Stimulated activated CD4-positive, alpha-beta T cell treated with anti-CD3 and anti-CD28 coated beads, TNF-alpha, amount 100 ng/mL, for 48 hours (primary cell): ENCODE results near the gene ATPAF2.
"Not testable (repeated sequence)": the region's sequence is repeated elsewhere in the genome, so short reads cannot be mapped to it uniquely, and the experiment has no call there.

Experiments
- DNase-seq, 3 donors: peaks; one replicate each; pipeline ENCODE4 v3.0.0-alpha.2; 2020; ENCODE audit warnings: low read depth in 3 of 3

ATPAF2 gene

DNA sequence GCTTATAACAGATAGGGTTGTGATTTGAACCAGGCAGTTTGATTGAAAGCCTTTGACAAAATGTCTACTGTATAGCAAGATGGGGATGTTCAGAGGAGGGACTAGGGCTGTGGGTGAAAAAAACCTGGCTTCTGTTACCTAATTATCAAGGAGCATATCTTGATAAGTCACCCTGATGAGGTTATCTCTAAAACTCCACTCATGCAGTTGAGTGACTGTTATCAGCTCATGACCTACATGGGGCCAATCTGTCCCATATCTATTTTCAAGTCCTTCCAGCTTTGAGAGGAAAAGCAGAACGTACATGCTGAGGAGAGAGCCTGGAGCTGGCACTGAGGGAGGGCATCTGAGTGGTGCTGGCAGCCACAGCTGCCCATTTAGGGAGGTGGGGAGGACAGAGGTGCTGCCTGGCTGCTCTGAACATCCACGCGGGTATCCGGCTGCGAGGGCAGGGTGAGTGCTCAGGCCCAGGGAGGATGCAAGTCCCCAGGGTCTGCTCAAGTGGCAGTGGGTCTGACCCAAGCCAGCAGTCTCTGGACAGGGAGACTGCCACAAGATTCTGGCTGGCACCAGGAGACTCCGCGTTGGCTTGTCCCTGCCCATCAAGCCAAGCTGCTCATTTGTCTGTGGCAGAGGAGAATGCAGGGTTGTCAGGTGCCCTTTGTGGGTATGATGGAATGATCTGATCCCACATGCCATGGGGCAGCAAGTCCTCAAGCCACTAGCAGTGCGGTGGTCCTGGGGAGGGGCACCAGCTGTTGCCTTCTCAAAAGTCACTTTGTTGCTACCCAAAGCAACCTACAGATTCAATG, 29.2 kb downstream of the ATPAF2 start:
- DNase-seq, result no peak

DNA sequence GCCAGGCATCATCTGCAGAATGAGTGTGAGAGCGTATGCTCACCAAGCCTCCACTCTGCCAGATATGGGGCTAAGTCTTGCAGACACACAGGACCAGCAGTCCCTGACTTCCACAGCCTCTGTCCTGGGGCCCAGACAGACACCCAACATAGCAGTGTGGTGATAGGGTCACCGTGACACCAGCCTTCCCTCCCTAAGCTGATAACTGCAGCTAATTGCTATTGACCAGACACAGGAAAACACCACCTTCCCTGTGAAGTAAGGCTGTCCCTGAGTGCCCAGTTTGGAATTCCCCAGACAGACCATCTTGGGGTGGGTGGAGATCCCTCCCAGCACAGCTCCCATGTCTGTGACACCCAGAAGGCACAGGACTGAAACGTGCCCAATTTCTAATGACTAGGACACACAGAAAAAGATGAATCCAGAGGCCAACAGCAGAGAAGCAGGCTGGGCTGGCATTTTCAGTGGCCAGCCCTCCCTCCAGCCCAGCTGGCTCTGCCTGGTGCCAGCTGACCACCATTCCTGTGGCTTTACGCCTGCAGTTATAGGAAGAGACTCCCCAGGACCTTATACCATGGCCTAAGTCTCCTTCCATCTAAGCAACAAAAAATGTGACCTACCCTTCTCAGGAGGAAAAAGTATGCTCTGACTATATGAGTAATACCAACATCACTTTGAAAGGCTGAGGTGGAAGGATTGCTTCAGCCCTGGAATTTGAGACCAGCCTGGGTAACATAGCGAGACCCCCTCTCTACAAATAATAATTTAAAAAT, 30.3 kb downstream of the ATPAF2 start:
- DNase-seq, result no peak

DNA sequence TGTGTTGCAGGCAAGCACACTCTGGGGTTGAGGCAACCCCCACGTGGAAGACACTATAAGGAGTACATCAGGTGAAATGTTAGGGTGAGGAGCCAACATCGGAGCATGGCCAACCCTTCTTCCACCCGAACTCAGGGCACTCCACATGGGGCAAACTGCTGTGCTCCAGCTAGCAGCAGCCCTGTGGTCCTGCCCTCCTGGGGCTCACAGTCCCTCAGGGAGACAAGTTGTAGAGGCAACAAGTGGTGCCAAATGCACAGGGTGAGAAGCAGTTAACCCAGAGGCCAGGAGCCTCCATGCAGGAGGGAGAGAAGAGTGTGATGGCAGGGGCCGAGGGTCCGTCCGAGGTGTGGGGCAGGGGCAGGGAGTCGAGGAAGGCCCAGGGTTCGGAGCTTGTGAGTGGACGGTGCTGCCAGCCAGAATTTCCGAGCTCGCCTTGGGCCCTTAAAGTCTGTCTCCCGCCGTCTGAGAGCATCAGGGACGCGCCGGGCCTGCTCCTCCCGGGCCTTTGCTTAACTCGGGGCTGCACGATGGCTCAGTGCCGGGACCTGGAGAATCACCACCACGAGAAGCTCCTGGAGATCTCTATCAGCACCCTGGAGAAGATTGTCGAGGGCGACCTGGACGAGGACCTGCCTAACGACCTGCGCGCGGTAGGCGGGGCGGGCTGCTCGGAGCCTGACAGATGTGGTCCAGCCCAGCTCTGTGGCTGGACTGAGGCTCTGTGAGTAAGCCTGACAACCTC, 32.3 kb downstream of the ATPAF2 start:
- DNase-seq, result no peak

DNA sequence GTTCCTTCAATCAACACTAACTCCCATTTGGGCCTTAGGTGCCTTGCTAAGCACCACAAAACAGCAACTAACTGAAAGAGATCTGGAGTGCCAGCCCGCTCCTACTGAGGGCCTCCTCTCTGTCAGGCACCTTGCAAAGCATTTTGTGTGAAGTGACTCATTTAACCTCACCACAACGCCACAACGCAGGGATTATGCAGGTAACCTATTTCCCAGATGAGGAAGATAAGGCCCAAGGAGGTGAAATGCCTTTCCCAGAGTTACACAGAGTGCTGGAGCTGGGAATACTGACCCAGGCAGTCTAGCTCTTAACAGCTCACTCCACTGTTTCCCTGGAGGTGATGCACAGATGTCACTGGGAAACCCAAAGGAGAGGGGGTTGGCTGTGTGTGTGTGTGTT, 33.5 kb downstream of the ATPAF2 start:
- no peak for DNase-seq

DNA sequence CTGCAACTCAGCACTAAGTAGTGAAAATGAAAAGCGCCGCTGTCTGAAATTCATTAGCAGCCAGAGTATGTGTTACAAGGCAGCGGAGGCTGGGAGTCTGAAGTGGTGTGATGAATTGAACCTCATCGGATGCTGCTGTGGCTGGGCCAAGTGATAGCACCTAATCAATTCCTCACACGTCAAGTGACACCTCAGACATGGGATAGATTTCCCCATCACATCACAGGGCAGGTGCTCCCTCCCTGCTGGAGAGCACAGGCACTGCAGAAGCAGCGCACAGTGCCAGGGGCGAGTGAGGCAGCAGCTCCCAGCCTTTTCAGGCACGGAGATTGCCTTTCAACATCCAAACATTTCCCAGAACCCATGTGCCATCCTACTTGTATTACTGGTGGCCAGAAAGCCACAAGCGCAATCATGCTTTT, 34.1 kb downstream of the ATPAF2 start:
- no peak for DNase-seq

DNA sequence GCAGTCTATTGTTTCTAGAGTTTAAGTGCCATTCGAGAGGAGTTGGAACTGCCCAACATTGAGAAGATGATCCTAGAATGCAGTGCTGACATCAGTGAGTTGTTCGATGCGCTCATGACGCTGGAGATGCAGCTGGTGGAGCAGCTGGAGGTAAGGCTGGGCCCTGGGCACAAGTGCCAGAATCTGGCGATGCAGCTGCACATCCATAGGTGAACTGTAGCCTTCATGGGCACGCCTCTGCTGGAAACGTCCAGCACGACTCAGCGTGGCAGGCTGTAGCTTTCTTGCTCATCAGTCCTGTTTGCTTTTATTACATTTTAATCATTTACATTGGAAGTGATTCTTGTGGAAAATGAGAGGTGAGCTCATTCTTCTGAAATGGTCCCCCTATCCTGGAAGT, 34.6 kb downstream of the ATPAF2 start:
- no peak for DNase-seq

DNA sequence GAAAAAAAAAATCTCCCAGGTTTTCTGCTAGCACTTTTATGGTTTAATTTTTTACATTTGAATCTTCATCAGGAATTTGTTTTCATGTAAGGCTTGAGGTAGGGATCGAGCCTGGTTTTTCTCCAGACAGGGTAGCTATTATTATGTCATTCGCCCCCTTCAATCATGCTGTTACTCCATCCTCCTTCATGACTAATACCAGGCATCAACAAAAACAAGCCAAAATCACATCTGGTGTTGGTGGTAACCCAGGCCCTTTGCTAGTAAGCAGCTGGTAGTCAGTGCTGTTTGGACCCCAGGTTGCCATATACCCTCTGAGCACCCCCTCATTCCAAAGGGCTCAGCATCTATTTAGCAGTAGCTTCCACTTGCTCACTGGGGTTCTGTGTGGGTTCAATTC, 36.8 kb downstream of the ATPAF2 start:
- no peak for DNase-seq

DNA sequence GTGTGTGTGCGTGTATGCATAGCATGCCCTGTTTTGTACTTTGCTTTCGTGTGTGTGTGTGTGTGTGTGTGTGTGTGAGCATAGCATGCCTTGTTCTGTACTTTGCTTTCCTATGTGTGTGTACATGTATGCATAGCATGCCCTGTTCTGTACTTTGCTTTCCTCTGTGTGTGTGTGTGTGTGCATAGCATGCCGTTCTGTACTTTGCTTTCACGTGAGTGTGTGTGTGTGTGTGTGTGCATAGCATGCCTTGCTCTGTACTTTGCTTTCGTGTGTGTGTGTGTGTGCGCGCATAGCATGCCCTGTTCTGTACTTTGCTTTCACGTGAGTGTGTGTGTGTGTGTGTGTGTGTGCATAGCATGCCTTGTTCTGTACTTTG, 38.9 kb downstream of the ATPAF2 start:
- DNase-seq, result no peak

DNA sequence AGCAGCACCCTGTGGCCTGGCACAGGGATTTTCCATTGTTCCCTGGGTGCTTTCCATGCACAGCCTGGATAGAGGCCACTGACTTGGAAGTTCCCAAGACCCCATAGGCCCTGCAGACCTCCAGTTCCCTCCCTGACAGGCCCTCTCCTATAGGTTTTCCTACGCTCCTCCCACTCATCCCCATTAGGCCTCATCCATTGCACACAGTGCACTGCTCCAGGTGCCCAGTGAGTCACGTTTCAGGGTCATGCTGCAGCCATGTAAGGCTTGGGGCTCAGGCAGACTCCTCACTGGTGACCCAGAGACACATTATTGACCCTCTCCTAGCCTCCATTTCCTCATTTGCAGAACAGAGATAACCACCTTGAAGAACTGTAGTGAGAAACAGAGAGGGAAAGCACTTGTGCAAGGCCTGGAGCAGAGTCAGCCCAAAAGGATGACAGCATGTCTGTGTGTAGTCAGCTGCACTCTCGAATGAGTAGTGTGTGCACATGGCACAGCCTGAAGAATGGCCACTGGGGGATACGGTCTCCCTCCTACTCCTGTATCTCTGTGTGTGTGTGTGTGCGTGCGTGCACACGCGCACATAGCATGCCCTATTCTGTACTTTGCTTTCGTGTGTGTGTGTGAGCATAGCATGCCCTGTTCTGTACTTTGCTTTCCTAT, 39.5 kb downstream of the ATPAF2 start:
- no peak for DNase-seq

DNA sequence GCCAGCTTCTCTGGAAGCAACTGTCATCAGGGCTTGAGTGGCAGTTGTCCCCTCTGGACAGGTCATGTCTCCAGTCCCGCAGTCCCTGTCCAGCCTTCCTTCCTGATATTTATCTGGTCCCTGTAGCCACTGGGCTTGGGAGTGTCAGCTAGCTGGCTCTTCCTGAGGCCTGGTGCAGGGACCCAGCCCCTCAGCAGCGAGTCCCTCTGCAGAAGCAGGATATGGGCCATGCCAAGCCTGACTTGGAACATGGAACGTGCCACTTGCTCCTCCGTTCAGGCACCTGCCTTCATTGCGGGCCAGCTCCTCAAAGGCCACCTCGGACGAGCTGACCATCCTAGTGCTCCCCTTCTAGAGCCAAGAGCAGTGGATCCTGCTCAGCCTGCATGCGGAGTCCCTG, 40.0 kb downstream of the ATPAF2 start:
- no peak for DNase-seq

DNA sequence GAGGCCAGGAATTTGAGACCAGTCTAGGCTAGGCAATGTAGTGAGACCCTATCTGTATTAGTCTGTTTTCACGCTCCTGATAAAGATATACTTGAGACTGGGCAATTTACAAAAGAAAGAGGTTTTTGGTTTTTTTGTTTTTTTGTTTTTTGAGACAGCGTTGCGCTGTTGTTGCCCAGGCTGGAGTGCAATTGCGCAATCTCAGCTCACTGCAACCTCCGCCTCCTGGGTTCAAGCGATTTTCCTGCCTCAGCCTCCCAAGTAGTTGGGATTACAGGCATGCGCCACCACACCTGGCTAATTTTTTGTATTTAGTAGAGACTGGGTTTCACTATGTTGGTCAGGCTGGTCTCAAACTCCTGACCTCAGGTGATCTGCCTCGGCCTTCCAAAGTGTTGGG, 43.1 kb downstream of the ATPAF2 start:
- not testable (repeated sequence) for DNase-seq

DNA sequence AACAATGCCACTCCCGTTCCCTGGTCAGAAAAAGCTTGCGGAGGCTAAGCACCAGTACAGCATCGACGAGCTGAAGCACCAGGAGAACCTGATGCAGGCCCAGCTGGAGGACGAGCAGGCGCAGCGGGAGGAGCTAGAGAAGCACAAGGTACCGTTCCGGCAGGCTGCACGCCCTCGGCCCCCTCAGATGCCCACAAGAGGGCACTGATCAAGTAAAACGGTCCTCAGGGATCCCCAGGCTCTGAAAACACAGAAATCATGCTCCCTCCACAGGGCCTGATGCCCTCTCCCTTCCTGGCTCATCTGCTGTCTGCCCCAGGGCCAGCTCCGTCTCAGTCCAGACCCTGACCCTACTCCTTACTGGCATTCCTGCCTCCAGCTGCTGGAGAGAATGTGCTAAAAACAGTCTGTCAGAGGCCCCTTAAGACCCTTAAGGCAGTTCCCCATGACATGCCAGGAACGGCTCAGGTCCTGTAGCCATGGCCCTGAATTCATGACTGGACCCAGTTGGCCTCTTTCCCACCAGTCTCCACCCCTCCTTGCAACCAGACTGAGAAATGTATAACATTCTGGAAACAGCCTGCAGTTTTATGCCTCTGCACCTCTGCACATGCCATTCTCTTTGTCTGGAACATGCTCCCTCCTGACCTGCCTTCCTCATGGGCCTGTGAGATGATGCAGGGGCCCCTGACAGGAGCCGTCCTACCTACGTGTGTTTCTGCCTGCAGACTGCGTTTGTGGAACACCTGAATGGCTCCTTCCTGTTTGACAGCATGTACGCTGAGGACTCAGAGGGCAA, 44.5 kb downstream of the ATPAF2 start:
- DNase-seq, result peak in 1 of 3 donors; percentile 17

DNA sequence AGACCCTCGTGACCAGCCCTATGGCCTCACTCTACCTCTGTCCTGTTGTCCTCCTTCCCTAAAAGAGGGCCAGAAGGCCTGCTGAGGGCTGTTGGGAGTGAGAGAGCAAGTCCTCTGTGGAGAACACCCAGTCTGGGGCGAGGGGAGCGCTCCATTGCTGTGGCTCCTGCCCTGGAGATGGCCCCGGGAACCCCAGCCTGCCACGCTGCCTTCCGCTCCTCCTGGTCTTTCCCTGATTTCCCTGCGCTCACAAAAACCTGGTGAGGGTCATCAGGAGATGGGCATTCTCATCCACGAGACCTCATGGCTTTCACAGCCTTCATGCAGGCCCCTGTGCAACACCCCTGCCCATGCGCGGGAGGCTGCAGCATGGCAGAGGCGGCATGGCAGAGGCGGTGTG, 45.1 kb downstream of the ATPAF2 start:
- no peak for DNase-seq

DNA sequence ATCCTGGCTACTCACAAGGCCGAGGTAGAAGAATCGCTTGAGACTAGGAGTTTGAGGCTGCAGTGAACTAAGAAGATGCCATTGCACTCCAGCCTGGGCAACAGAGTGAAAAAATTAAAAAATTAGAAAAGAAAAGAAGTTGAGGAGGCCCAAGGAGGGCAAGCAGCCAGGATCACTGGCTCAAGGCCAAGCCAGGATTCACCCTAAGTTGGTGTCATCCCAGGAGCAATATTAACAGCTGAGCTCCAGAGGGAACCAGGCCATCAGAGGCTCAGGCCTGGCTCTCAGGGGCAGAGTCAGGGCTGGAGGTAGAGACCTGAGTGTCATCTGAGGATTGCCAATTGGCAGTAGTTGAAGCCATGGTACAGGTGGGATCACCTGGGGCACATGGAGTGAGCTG, 45.6 kb downstream of the ATPAF2 start:
- no peak for DNase-seq

DNA sequence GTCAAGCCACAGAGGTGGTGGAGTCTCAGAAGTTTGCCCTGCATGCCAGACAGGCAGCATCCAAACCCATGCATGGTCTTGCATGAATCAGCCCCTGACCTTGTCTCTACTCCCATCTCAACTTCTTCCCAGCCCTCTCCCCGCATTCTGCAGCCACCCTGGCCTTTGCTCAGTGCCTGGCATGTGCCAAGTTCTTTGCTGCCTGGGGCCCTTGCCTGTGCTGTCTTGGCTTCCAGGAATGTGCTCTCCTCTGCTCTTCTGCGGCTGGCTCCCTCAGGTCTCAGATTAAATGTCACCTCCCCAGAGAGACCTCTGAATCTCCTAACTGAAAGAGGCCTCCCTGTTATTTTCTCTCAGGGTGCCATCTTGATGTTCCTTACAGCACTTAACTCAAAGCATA, 48.7 kb downstream of the ATPAF2 start:
- no peak for DNase-seq

DNA sequence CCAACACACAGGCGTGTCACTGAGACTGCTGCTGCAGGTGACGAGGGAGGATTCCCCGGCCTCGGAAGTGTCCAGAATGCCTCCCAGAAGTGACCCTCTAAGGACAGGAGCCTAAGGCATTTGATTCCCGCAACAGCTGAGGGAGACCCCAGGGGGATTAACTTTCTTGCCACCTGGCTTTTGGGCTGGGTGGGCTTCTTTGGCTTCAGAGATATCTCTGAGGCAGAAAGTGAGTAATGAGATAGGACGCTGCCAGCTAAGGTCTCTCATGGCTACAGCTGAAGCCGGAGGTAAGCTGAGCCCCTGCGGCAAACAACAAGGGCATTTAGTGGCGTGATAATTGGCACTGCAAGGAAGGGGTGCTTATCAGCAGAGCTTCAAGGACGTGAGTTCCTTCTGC, 49.4 kb downstream of the ATPAF2 start:
- no peak for DNase-seq

DNA sequence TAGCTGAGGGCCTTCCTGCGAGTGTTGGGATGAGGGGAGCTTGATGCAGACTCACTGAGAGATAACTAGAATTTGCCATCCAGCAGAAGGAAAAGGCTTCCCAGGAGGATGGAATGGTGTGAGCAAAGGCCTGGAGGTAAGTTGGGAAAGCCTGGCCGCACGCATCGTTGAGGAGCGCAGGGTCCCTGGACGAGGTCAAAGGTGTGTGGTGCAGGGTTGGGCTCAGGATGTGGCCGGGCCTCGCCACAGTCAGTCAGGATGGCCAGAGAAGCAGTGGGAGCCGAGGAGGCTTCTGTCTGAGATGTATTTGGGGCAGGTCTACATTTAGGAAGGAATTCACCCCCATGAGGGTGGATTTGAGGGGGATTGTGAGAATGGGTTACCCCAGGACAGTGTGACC, 49.9 kb downstream of the ATPAF2 start:
- no peak for DNase-seq

DNA sequence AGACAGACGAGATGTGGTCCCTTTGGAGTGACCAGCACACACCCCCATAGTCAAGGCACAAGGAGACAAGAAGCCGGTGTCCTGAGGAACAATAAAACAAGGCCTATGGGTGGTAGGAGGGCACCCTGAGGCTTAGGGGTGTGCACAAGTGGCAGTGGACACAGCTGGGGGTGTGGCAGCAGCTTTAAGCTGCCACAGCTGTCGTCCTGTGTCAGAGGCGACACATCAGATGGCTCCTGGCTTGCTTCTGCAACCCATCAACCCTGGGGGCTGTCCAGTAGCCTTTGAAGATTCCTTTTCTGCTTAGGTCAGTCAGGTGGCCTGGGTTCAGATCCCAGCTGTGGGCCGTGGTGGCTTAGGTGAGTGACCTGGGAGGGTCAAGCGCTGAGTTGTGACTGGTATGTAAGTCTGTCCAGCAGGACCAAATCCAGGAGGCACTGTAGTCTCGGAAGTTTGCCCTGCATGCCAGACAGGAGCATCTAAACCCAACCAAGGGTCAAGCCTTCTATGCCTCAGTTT, 50.5 kb downstream of the ATPAF2 start:
- no peak for DNase-seq

DNA sequence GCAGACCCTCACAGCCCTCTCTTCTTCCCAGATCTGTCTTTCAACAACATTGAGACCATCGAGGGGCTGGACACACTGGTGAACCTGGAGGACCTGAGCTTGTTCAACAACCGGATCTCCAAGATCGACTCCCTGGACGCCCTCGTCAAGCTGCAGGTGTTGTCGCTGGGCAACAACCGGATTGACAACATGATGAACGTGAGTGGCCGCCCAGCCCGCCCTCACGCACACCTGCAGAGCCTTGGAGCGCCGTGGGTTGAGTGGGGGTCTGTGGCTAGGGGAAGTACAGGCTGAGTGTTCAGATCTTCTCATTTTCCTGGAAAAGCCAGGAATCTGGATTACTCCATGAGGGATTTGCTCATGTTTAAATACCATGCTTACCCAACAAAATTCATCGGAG, 51.1 kb downstream of the ATPAF2 start:
- no peak for DNase-seq

DNA sequence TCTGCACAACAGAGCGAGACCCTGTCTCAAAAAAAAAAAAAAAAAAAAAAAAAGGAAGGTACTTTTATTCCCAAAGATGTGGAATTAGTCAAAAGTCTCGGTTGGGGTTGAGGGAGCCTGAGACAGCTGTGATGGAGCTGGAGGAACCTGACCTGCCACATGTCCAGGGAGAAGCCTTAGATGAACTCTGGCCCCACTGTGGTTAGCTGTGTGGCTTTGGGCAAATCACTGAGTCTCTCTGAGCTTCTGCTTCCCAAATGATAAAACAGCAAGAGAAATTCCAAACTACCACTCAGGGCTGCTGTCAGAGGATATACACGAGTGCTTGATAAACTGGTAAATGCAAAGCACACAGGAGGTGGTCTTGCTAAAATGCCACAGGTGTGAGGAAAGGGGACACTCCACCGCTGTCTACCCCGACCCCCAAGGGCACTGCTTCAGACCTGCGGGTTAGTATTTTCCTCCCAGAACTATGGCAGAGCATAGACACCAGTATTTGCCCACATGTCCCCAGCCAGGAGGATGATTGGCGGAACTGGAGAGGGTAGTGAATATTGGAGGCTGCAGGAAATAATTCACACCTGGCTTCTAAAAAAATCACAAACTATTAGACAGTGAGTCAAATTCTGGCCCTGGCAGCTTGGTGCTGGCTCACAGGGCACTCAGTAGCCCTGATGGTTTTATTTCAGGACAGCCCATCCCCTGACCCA, 51.6 kb downstream of the ATPAF2 start:
- no peak for DNase-seq
